CD14-positive monocyte (primary cell): ENCODE measurements around the gene KHDRBS2. TPM values are rescaled to one million over a fixed set of nuclear protein-coding genes. Genes with fewer than 3 reads are reported as not detected.

Source experiments
- DNase-seq, 3 donors: peaks; one replicate each; pipeline ENCODE4 v3.0.0-alpha.2; 2011 to 2022
- H2AFZ ChIP-seq: 2 replicates; pipeline ENCODE4 v1.6.0; 2012; ENCODE audit warnings: mild to moderate bottlenecking, low read depth, low read length, inconsistent platforms; ENCODE audit not compliant: insufficient read depth, poor library complexity, severe bottlenecking
- H3K27ac ChIP-seq, 2 donors: 1 replicate in 1 of 2; 2 replicates in 1 of 2; pipeline ENCODE4 v1.5.1; 2012 to 2013; ENCODE audit warnings: low read length in 2 of 2, control low read depth in 1 of 2, inconsistent platforms in 1 of 2, low read depth in 1 of 2, mild to moderate bottlenecking in 1 of 2
- H3K27me3 ChIP-seq, 2 donors: one replicate each; pipeline versions ENCODE4 v1.6.0 to v1.6.1; 2011 to 2013; ENCODE audit warnings: low read length in 2 of 2; ENCODE audit not compliant: control insufficient read depth in 2 of 2, insufficient read depth in 2 of 2
- H3K36me3 ChIP-seq, 2 donors: replicated peaks in 1 of 2; 1 replicate in 1 of 2; 2 replicates in 1 of 2; pipeline versions ENCODE4 v1.5.1 to v1.6.1; 2012 to 2013; ENCODE audit warnings: low read length in 2 of 2, control low read depth in 1 of 2, inconsistent platforms in 1 of 2, mild to moderate bottlenecking in 1 of 2; ENCODE audit not compliant: insufficient read depth in 2 of 2, control insufficient read depth in 1 of 2
- H3K4me1 ChIP-seq, 2 donors: 1 replicate in 1 of 2; 2 replicates in 1 of 2; pipeline versions ENCODE4 v1.5.1 to v1.6.1; 2012 to 2013; ENCODE audit warnings: low read length in 2 of 2, control low read depth in 1 of 2, inconsistent platforms in 1 of 2, mild to moderate bottlenecking in 1 of 2, moderate library complexity in 1 of 2; ENCODE audit not compliant: insufficient read depth in 2 of 2, control insufficient read depth in 1 of 2
- H3K4me2 ChIP-seq: replicated peaks from 2 replicates; pipeline ENCODE3; 2012; ENCODE audit warnings: low read length, moderate library complexity, mild to moderate bottlenecking; ENCODE audit not compliant: poor library complexity, severe bottlenecking; ENCODE audit errors: extremely low read depth
- H3K4me3 ChIP-seq, 3 experiments: fragments of 200-600 bp in 1 of 3; sonication (generic) in 1 of 3; replicated peaks in 1 of 3; 1 replicate in 2 of 3; 2 replicates in 1 of 3; pipeline ENCODE4 v1.5.1; 2011 to 2013; ENCODE audit warnings: low read length in 3 of 3, mild to moderate bottlenecking in 3 of 3, control low read depth in 2 of 3, low read depth in 2 of 3, inconsistent platforms in 1 of 3, moderate library complexity in 1 of 3
- H3K79me2 ChIP-seq: 2 replicates; pipeline ENCODE4 v1.6.0; 2012; ENCODE audit warnings: mild to moderate bottlenecking, control low read depth, inconsistent platforms, low read length, moderate library complexity; ENCODE audit not compliant: insufficient read depth
- H3K9ac ChIP-seq: 2 replicates; pipeline ENCODE4 v1.6.0; 2017; ENCODE audit warnings: low read length, mild to moderate bottlenecking; ENCODE audit not compliant: insufficient read depth, poor library complexity, severe bottlenecking
- H3K9me3 ChIP-seq, 2 donors: replicated peaks in 1 of 2; 1 replicate in 1 of 2; 2 replicates in 1 of 2; pipeline versions ENCODE4 v1.5.1 to v1.6.1; 2012 to 2013; ENCODE audit warnings: low read length in 2 of 2, control low read depth in 1 of 2; ENCODE audit not compliant: control insufficient read depth in 1 of 2, insufficient read depth in 1 of 2
- H4K20me1 ChIP-seq: 2 replicates; pipeline ENCODE4 v1.6.0; 2012; ENCODE audit warnings: mild to moderate bottlenecking, low read length, control low read depth, moderate library complexity; ENCODE audit not compliant: insufficient read depth
- H3K27ac Mint-ChIP-seq, 7 donors: one replicate each; pipeline ENCODE4 v1.8.0; 2020; ENCODE audit warnings: mild to moderate bottlenecking in 7 of 7, mixed read lengths in 7 of 7, moderate library complexity in 6 of 7, inconsistent platforms in 2 of 7
- H3K27me3 Mint-ChIP-seq, 3 donors: one replicate each; pipeline ENCODE4 v1.8.0; 2021 to 2022; ENCODE audit warnings: low read depth in 3 of 3, mild to moderate bottlenecking in 3 of 3, mixed read lengths in 3 of 3, moderate library complexity in 3 of 3, inconsistent platforms in 1 of 3
- H3K36me3 Mint-ChIP-seq, 2 donors: one replicate each; pipeline ENCODE4 v1.8.0; 2020; ENCODE audit warnings: mixed read lengths in 2 of 2, inconsistent platforms in 1 of 2, mild to moderate bottlenecking in 1 of 2
- H3K4me1 Mint-ChIP-seq: one replicate; pipeline ENCODE4 v1.8.0; 2020; ENCODE audit warnings: mild to moderate bottlenecking, mixed read lengths
- H3K4me3 Mint-ChIP-seq, 2 donors: one replicate each; pipeline ENCODE4 v1.8.0; 2020; ENCODE audit warnings: mild to moderate bottlenecking in 2 of 2, mixed read lengths in 2 of 2, moderate library complexity in 1 of 2
- H3K9me3 Mint-ChIP-seq, 7 donors: one replicate each; pipeline ENCODE4 v1.8.0; 2020 to 2022; ENCODE audit warnings: mixed read lengths in 7 of 7, mild to moderate bottlenecking in 6 of 7, moderate library complexity in 6 of 7, inconsistent platforms in 2 of 7
- CTCF ChIP-seq: fragments of 200-600 bp; IDR thresholded peaks from one replicate; pipeline ENCODE4 v1.8.0; 2022; ENCODE audit warnings: antibody characterized with exemption, mild to moderate bottlenecking
- WGBS: methylation state at CpG from one replicate; pipeline ENCODE4 v1.1.5; 2013; ENCODE audit warnings: missing lambda C conversion rate; ENCODE audit not compliant: insufficient coverage; 5-methylcytosine and 5-hydroxymethylcytosine counted together
- intact Hi-C, 2 donors: fragments of 100-400 bp; cut with micrococcal nuclease; formaldehyde crosslinking; loops; one replicate each; pipeline versions ENCODE4 v1.15.0 to v1.15.1; 2023
- polyA plus RNA-seq, 3 donors: library from polyadenylated mRNA; depleted of rRNA in 1 of 3; unstranded in 2 of 3; stranded (reverse) in 1 of 3; fragments of 300-500 nt in 2 of 3; fragments of >200 nt in 1 of 3; fragmentation: Illumina TruSeq in 2 of 3; gene quantifications; 1 replicate in 2 of 3; 2 replicates in 1 of 3; pipeline ENCODE4 v1.2.3, GENCODE V29; 2012 to 2021

The KHDRBS2 gene
- polyA plus RNA-seq, 3 donors, result 0.09 to 0.57 (median 0.14) TPM

- Mint-ChIP-seq H3K4me1 (no peaks in the 10 kb centered on the region), H3K27ac (no peak overlapping the region), H3K4me3 (no peak overlapping the region), H3K27me3 (no peaks in the 10 kb centered on the region), H3K9me3 (peaks cover 4 to 17% (median 9%) of the 10 kb centered on the region in 7 donors), H3K36me3 (no peaks in the 10 kb centered on the region)
- WGBS, result no CpG with 5 or more reads among the region's 1 CpG
- no peak for TF ChIP-seq CTCF
- Histone ChIP-seq H3K27ac (no peak overlapping the region), H3K27me3 (no peaks in the 10 kb centered on the region), H2AFZ (no peak overlapping the region), H3K79me2 (no peaks in the 10 kb centered on the region), H3K9ac (no peak overlapping the region), H3K36me3 (no peaks in the 10 kb centered on the region), H3K4me3 (no peak overlapping the region), H4K20me1 (no peaks in the 10 kb centered on the region), H3K9me3 (no peaks in the 10 kb centered on the region), H3K4me1 (no peaks in the 10 kb centered on the region), H3K4me2 (no peak overlapping the region)
- DNase-seq, result no peak
- intact Hi-C loops, result no loop called here
These were observed 83.9 kb downstream of the KHDRBS2 start for GRCh38 chr6:62202078-62202477.

DNA sequence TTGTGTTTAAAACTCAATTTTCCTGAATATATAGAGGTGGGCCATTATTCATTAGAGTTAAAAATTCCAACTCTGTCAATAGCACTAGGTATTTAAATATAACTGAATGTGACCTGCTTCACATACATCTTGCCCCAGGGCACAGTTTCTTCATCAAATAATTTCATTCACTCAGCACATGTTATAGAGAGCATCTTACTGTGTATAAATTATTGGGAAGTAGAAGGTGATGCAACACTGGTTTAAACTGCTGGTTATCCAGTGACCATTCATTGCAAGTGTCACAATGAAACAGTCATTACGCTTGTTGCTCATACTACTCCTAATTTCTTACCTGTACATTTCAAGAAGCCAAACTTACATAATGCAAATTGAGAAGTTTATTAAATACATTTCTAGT, 93.4 kb downstream of the KHDRBS2 start:
- Histone ChIP-seq H4K20me1 (no peaks in the 10 kb centered on the region), H3K4me1 (no peaks in the 10 kb centered on the region), H3K79me2 (no peaks in the 10 kb centered on the region), H3K27me3 (no peaks in the 10 kb centered on the region), H3K4me2 (no peak overlapping the region), H2AFZ (no peak overlapping the region), H3K4me3 (no peak overlapping the region), H3K36me3 (no peaks in the 10 kb centered on the region), H3K27ac (no peak overlapping the region), H3K9ac (no peak overlapping the region), H3K9me3 (peaks cover 6 to 7% of the 10 kb centered on the region in 2 donors)
- H3K36me3 Mint-ChIP-seq, result no peaks in the 10 kb centered on the region
- H3K27me3 Mint-ChIP-seq, result peaks cover 0 to 2% (median 0%) of the 10 kb centered on the region in 3 donors
- intact Hi-C loops, result no loop called here
- peaks cover 0 to 12% (median 5%) of the 10 kb centered on the region in 7 donors for H3K9me3 Mint-ChIP-seq
- no peak for DNase-seq
- no CpG with 5 or more reads among the region's 1 CpG for WGBS
- no peak overlapping the region for H3K4me3 Mint-ChIP-seq
- no peak overlapping the region for H3K27ac Mint-ChIP-seq
- H3K4me1 Mint-ChIP-seq, result no peaks in the 10 kb centered on the region
- TF ChIP-seq CTCF, result no peak
